Epithelial cell of proximal tubule (primary cell): ENCODE measurements around the gene PLCL1. TPM values are rescaled to one million over a fixed set of nuclear protein-coding genes. Genes with fewer than 3 reads are reported as not detected.

Source experiments
- DNase-seq: peaks from one replicate; pipeline ENCODE4 v3.0.0-alpha.2; 2011; ENCODE audit warnings: low read depth
- H3K4me3 ChIP-seq: 2 replicates; pipeline ENCODE4 v1.5.1; 2011; ENCODE audit warnings: low read depth, mild to moderate bottlenecking, low read length
- total RNA-seq: library from RNA; depleted of rRNA; stranded (reverse); fragments of >200 nt; gene quantifications from 2 replicates; pipeline ENCODE4 v1.2.3, GENCODE V29; 2015
- TF ChIP-seq, protein P1 (sequence below): conservative IDR thresholded peaks from 2 replicates; pipeline ENCODE4 v1.5.1; 2012; ENCODE audit warnings: low read depth, mild to moderate bottlenecking, low read length

Gene PLCL1
- total RNA-seq, 1 donor from 2014 or later = not detected

DNA sequence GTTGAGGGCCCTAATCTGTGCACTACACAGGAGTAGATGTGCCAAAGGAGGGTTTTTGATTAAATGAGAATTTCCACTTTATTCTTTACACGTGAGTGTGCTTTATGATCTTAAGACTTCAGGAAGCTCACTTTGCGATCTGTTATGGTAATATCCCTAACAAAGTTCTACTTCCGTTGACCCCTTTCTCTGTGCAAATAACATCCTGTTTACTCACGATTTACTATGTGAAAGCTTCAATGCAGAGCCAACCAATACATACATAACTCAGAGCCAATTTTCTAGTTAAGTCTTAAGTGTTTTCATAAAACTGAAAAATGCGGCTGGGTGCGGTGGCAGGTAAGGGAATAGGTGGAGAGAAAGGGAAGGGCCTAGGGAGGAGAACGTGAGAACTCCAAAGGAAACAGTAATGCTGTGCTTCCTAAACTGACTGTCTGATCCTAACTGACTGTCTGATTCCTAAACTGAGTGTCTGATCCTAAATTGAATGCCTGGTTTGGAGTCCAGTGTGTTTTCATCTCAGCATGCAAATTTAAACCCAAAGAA lies 87.6 kb downstream of the PLCL1 start:
- H3K4me3 ChIP-seq = no peak overlapping the region
- TF ChIP-seq, protein P1, sequence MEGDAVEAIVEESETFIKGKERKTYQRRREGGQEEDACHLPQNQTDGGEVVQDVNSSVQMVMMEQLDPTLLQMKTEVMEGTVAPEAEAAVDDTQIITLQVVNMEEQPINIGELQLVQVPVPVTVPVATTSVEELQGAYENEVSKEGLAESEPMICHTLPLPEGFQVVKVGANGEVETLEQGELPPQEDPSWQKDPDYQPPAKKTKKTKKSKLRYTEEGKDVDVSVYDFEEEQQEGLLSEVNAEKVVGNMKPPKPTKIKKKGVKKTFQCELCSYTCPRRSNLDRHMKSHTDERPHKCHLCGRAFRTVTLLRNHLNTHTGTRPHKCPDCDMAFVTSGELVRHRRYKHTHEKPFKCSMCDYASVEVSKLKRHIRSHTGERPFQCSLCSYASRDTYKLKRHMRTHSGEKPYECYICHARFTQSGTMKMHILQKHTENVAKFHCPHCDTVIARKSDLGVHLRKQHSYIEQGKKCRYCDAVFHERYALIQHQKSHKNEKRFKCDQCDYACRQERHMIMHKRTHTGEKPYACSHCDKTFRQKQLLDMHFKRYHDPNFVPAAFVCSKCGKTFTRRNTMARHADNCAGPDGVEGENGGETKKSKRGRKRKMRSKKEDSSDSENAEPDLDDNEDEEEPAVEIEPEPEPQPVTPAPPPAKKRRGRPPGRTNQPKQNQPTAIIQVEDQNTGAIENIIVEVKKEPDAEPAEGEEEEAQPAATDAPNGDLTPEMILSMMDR = no peak
- no peak for DNase-seq

DNA sequence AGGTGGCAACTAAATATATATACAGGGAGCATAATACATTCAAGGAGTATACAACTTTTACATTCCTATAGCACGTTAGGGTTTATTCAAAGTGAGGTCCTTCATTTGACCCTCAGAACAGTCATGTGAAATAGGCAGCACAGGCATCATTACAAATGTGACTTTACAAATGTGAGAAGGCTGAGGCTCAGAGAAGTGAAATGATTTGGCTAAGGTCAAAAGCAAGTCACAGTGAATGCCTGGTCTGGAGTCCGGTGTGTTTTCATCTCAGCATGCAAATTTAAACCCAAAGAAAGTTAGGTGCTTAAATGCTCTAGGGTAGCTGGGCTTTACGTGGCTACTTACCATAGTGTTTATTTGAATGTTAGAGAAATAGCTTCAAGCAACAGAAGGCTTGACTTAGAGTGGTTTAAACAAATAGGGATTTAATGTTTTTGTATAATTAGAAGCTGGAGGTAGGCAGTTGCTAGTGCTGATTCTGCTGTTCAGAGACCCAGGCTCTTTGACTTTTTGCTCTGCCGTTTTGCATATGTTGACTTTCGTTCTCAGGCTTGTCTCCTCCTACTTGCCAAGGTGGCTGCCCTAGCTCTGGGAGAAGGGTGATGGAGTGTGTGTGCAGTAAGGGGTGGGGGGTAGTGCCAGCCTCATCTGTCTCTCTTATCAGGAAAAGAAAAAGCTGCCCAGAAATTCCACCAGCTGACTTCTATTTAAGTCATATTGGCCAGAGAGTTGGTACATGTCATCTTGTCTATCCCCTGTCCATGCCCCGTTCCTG lies 89.2 kb downstream of the PLCL1 start:
- H3K4me3 ChIP-seq = no peak overlapping the region
- TF ChIP-seq, protein P1 = no peak
- DNase-seq = no peak

DNA sequence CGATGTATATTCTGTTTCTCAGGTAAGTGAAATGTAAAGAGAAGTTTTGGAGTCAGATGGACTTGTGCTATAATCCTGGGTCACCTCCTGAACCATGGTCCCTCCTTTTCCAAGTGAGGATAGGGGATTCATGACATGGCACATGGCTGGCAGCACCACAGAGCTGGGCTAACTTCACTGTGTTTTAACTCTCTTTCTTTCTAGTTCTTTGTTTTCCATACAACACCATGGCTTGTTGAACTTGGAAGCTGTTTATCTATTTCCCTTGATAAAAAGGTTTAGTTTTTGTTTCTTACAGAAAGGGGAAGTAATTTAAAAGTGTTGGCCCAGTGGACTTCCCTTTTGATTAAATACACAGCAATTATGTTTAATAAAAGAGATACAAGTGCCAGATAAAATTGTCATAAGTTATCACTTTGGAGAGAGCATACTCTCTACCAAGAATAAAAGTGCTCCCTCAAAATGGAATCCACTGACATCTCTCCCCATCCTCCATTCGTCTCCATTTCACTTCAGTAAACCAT lies 90.4 kb downstream of the PLCL1 start:
- H3K4me3 ChIP-seq = no peak overlapping the region
- TF ChIP-seq, protein P1 = no peak
- no peak for DNase-seq

DNA sequence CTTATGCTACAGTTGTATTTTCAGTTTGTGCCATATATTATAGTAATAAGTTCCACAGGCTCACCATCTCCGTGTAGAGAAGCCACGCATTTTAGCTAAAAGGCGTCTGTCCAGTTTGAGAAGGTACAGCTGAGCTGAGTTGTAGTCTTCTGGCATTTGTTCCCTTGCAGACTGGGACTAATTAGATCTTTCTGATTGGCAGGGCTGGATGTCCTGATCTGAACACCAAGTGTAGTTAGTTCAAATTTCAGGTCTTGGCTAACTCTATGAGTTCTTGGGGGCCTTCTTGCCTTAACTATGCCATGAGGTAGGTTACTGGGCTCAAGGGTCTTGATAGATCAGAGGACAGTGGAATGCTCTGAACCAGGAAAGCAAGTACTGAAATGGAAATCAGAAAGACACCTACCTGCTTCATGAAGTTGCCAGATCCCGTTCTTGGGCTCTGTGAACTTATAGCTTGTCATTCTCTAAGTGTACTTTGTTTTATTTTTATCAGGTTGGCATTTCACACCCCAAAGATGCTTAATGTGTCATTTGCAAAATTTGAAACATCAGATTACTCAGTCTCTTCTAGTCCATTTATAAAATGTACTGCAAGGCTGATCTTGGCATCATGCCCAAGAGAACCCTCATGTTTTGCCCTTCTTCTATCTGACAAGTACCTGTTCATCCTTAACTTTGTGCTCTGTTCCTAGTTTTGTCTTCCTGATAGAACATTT lies 93.7 kb downstream of the PLCL1 start:
- no peak for DNase-seq
- TF ChIP-seq, protein P1 = no peak
- no peak overlapping the region for H3K4me3 ChIP-seq

DNA sequence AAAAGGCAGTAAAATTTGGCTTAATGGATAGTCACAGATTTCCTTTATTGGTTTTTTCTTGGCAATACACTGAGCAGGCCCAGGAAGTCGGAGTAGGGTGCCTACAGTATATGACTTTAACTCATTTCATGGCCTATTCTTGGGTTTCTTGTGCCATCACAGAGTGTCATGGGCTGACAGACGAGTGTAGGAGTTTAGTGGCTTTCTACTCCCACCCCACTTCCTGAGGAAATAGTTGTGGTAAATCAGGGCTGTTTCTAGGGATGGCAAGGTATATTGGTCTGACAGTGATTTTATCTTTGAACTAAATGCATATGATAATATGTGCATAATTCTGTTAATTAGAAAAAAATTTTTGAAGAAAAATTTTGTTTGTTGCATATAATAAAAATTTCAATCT lies 100.1 kb downstream of the PLCL1 start:
- DNase-seq = no peak
- TF ChIP-seq, protein P1 = no peak
- no peak overlapping the region for H3K4me3 ChIP-seq

DNA sequence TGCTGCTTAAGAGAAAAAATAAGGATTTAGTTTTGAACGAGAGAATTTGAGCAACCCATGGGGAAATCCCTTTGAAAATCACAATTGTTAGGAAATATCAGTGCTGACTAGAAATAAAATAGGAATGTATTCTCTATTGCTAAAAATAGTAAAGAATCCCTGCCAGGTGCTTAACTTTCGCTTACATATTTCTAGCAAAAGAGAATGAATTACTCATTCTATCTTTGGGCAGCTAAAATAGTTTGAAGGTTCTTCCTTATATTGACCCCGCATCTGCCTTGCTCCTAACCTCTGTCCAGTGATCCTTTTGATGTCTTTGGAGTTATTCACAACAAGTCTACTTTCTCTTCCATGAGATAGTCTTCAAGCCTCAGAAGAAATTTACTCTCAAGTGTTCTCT lies 103.8 kb downstream of the PLCL1 start:
- no peak overlapping the region for H3K4me3 ChIP-seq
- TF ChIP-seq, protein P1 = no peak
- DNase-seq = no peak
